DND-41 (cell line): ENCODE measurements around the gene GPR162.

ENCODE experiments used
- CTCF ChIP-seq: IDR thresholded peaks from 2 replicates; pipeline ENCODE4 v1.5.1; 2012; ENCODE audit warnings: borderline replicate concordance, low read length, moderate library complexity, mild to moderate bottlenecking; ENCODE audit not compliant: poor library complexity, severe bottlenecking; ENCODE audit errors: extremely low read depth
- EZH2 ChIP-seq: IDR thresholded peaks from 3 replicates; pipeline ENCODE4 v1.6.1; 2012; ENCODE audit warnings: borderline replicate concordance, low read depth, mild to moderate bottlenecking, moderate library complexity, low read length, inconsistent platforms; ENCODE audit not compliant: severe bottlenecking

- no peak for TF ChIP-seq CTCF
- no peak for TF ChIP-seq EZH2
These were observed 41.8 kb upstream of the GPR162 start for GRCh38 chr12:6779708-6780432.
